ENCODE results near the gene PTGDS.

DNA sequence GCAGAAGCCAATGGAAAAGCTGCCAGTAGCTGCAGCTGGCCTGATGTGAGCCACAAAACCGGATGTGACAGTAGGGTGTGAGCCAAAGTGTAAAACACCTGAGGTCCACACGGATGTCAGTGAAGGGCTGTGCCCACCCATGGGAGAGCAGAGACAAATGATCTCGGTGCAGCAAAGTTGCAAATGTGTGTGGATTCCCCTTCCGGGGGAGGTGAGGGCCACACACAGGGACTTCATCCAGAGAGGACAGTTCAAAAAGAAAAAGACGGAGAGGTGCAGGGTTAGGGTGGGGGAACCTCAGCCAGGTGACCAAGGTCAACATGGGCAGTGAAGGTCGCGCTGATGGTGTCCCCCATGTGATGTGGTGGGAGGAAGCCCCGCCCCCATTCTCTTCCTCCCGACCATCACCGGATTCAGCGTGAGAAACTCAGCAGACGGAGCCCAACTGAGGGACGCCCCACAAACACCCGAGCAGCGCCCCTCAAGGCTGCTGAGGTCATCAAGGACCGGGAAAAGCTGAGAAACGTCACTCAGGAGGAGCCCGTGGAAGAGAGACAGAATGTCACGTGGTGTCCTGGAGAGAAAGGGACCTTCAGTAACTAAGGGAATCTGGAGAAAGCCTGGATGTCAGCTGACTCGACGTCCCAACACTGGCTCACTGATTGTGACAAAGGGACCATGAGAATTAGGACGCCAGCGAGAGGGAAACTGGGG, 11.4 kb upstream of the PTGDS start:
- TF ChIP-seq, protein P1, sequence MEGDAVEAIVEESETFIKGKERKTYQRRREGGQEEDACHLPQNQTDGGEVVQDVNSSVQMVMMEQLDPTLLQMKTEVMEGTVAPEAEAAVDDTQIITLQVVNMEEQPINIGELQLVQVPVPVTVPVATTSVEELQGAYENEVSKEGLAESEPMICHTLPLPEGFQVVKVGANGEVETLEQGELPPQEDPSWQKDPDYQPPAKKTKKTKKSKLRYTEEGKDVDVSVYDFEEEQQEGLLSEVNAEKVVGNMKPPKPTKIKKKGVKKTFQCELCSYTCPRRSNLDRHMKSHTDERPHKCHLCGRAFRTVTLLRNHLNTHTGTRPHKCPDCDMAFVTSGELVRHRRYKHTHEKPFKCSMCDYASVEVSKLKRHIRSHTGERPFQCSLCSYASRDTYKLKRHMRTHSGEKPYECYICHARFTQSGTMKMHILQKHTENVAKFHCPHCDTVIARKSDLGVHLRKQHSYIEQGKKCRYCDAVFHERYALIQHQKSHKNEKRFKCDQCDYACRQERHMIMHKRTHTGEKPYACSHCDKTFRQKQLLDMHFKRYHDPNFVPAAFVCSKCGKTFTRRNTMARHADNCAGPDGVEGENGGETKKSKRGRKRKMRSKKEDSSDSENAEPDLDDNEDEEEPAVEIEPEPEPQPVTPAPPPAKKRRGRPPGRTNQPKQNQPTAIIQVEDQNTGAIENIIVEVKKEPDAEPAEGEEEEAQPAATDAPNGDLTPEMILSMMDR (IDR thresholded peaks at IDR 0.05), result no peak
- TF ChIP-seq POLR2A (IDR thresholded peaks at IDR 0.05), result no peak

Data from adrenal gland (tissue), 5 donors.